Measurements from ENCODE around the gene SFI1.

DNA sequence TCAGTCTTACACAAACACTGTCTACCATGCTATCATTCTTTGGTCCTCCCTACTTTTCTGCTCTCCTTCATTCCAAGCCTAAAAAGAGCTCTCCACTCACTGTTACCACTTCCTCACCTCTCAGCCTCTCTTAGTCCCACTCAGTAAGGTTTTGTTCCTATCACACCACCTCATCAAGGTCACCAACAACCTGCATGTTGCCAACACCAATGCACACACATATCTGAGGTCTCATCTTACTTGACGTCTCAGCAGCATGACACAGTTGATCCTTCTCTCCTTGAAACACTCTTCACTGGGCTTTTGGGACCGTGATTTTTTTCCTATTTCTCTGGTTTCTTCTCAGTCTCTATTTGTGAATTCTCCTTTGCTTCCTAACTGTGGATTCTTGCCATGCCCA, 157.6 kb downstream of the SFI1 start:
- TF ChIP-seq, protein P1, sequence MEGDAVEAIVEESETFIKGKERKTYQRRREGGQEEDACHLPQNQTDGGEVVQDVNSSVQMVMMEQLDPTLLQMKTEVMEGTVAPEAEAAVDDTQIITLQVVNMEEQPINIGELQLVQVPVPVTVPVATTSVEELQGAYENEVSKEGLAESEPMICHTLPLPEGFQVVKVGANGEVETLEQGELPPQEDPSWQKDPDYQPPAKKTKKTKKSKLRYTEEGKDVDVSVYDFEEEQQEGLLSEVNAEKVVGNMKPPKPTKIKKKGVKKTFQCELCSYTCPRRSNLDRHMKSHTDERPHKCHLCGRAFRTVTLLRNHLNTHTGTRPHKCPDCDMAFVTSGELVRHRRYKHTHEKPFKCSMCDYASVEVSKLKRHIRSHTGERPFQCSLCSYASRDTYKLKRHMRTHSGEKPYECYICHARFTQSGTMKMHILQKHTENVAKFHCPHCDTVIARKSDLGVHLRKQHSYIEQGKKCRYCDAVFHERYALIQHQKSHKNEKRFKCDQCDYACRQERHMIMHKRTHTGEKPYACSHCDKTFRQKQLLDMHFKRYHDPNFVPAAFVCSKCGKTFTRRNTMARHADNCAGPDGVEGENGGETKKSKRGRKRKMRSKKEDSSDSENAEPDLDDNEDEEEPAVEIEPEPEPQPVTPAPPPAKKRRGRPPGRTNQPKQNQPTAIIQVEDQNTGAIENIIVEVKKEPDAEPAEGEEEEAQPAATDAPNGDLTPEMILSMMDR (IDR thresholded peaks at IDR 0.05; ENCODE audit: borderline replicate concordance, extremely low read depth, low read length, poor library complexity, severe bottlenecking), result no peak
- TF ChIP-seq EZH2 (IDR thresholded peaks at IDR 0.05; ENCODE audit: borderline replicate concordance, low read depth, low read length, severe bottlenecking), result no peak

Measured in DND-41 (cell line).